Activated T-helper 17 cell treated with anti-CD3 and anti-CD28 coated beads, Interleukin-2, amount 50 U/mL, for 72 hours (primary cell): ENCODE measurements around the gene TMEM150C. TPM values are rescaled to one million over a fixed set of nuclear protein-coding genes. Genes with fewer than 3 reads are reported as not detected.

Experiments
- ATAC-seq: fragments of 150-1000 bp; cut with Tn5 transposase; replicated peaks from 2 replicates; pipeline ENCODE4 v1.10.0; 2021; ENCODE audit warnings: mild to moderate bottlenecking, moderate library complexity
- H3K27ac Mint-ChIP-seq: one replicate; pipeline ENCODE4 v1.8.0; 2022; ENCODE audit warnings: mixed read lengths
- H3K27me3 Mint-ChIP-seq: one replicate; pipeline ENCODE4 v1.8.0; 2022; ENCODE audit warnings: mixed read lengths
- H3K36me3 Mint-ChIP-seq: one replicate; pipeline ENCODE4 v1.8.0; 2022; ENCODE audit warnings: low read depth, mild to moderate bottlenecking, mixed read lengths
- H3K4me1 Mint-ChIP-seq: one replicate; pipeline ENCODE4 v1.8.0; 2022; ENCODE audit warnings: mixed read lengths
- H3K4me3 Mint-ChIP-seq: one replicate; pipeline ENCODE4 v1.8.0; 2022; ENCODE audit warnings: mild to moderate bottlenecking, mixed read lengths
- H3K9me3 Mint-ChIP-seq: one replicate; pipeline ENCODE4 v1.8.0; 2022; ENCODE audit warnings: mixed read lengths
- total RNA-seq, 2 donors: library from RNA; stranded (reverse); gene quantifications; one replicate each; pipeline ENCODE4 v1.2.3, GENCODE V29; 2022

Gene TMEM150C
- not detected for total RNA-seq

GRCh38 chr4:82561786-82562563 lies at the start of gene TMEM150C:
Gene TMEM150C, minus strand, starts transcription at chr4:82561988. Its CDS starts 57,331 bp downstream, at chr4:82504657.
- H3K36me3 Mint-ChIP-seq, result no peaks in the 10 kb centered on the region
- H3K27me3 Mint-ChIP-seq, result peaks cover 51% of the 10 kb centered on the region
- no peak for ATAC-seq
- H3K4me1 Mint-ChIP-seq, result peaks cover 10% of the 10 kb centered on the region
- H3K27ac Mint-ChIP-seq, result no peak within 1 kb of the TSS
- H3K4me3 Mint-ChIP-seq, result peak within 1 kb of the TSS; percentile 80
- no peaks in the 10 kb centered on the region for H3K9me3 Mint-ChIP-seq

DNA sequence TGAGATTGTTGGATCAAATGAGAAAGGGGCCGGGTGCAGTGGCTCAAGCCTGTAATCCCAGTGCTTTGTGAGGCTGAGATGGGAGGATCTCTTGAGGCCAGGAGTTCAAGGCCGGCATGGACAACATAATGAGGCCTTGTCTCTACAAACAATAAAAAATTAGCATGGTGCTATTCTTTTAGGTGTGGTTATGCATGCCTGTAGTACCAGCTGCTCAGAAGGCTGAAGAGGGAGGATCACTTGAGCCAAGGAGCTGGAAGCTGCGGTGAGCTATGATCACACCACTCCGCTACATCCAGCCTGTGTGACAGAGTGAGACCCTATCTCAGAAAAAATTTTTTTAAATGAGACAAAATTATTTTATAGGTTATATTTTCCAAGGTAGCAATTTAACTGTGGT lies 49.7 kb upstream of the TMEM150C start:
- H3K27ac Mint-ChIP-seq, result no peak overlapping the region
- no peak overlapping the region for H3K4me3 Mint-ChIP-seq
- H3K9me3 Mint-ChIP-seq, result no peaks in the 10 kb centered on the region
- H3K36me3 Mint-ChIP-seq, result no peaks in the 10 kb centered on the region
- no peaks in the 10 kb centered on the region for H3K27me3 Mint-ChIP-seq
- ATAC-seq, result no peak
- no peaks in the 10 kb centered on the region for H3K4me1 Mint-ChIP-seq

GRCh38 chr4:82610041-82610440 lies 48.3 kb upstream of the TMEM150C start:
- no peak overlapping the region for H3K27ac Mint-ChIP-seq
- H3K4me3 Mint-ChIP-seq, result no peak overlapping the region

GRCh38 chr4:82606622-82607021 lies 44.8 kb upstream of the TMEM150C start:
- H3K36me3 Mint-ChIP-seq, result no peaks in the 10 kb centered on the region
- no peak overlapping the region for H3K27ac Mint-ChIP-seq
- H3K27me3 Mint-ChIP-seq, result peaks cover 6% of the 10 kb centered on the region
- no peak overlapping the region for H3K4me3 Mint-ChIP-seq
- no peaks in the 10 kb centered on the region for H3K9me3 Mint-ChIP-seq
- H3K4me1 Mint-ChIP-seq, result no peaks in the 10 kb centered on the region
- no peak for ATAC-seq

More at GRCh38 chr4:82610041-82610440, 48.3 kb upstream of the TMEM150C start:
- H3K27me3 Mint-ChIP-seq, result no peaks in the 10 kb centered on the region
- no peak for ATAC-seq
- H3K9me3 Mint-ChIP-seq, result no peaks in the 10 kb centered on the region
- no peaks in the 10 kb centered on the region for H3K36me3 Mint-ChIP-seq
- H3K4me1 Mint-ChIP-seq, result no peaks in the 10 kb centered on the region

GRCh38 chr4:82604522-82604921 lies 42.7 kb upstream of the TMEM150C start:
- H3K27ac Mint-ChIP-seq, result no peak overlapping the region
- peaks cover 9% of the 10 kb centered on the region for H3K27me3 Mint-ChIP-seq
- no peak for ATAC-seq
- H3K4me1 Mint-ChIP-seq, result no peaks in the 10 kb centered on the region
- H3K9me3 Mint-ChIP-seq, result no peaks in the 10 kb centered on the region
- no peak overlapping the region for H3K4me3 Mint-ChIP-seq
- H3K36me3 Mint-ChIP-seq, result no peaks in the 10 kb centered on the region

DNA sequence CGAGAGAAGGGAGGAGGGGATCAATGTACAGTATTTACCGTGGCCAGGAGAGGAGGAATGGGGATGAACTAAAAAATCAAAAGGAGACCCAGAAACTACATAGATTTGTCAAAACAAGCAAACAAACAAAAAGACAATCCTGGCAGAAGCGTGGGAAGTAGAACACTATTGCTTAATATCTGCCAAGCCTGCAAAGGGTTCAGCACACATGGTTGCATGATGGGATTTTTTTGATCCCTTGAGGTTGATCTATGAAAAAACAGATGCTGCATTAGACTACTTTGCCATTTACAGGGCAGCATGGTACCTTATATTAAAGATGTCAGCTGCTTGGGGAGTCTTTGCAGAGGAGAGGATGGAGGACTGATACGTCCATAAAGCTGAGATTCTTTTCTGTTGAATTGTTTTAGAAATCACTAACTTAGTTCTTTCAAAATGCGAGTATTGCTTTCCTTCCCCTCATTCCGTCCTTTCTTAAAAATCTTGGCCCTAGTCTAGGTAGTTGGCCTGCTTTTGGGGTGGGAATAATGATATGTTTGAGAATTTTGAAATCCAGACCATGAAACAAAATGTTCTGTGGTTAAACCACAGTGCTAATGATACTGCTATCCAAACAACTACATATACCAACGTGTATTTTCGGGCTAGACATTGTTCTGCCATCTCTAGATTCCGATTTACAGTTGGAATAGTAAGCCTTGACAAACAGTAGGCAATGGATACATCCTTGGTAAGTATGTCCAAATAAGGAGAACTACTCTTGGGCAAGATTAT lies 39.6 kb upstream of the TMEM150C start:
- no peaks in the 10 kb centered on the region for H3K4me1 Mint-ChIP-seq
- no peaks in the 10 kb centered on the region for H3K36me3 Mint-ChIP-seq
- peaks cover 9% of the 10 kb centered on the region for H3K27me3 Mint-ChIP-seq
- no peak for ATAC-seq
- H3K27ac Mint-ChIP-seq, result no peak overlapping the region
- H3K4me3 Mint-ChIP-seq, result no peak overlapping the region
- no peaks in the 10 kb centered on the region for H3K9me3 Mint-ChIP-seq

DNA sequence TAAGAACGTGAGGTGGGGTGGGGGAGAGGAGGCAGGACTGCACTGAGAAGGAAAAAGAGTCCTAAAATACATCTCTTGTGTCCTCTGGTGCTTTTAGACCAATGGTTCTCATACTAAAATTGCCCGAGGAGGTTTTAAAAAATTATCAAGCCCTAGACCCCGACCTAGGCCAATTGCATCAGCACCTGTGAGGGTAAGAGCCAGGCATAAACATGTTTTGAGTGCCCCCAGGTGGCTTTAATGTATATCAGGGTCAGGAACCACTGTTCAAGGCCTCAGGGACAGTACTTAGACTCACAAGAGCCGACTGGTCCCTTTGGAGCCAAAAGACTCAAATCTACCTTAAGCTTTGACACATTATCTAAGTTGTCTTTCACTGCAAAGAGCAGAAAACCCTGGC lies 37.5 kb upstream of the TMEM150C start:
- ATAC-seq, result no peak
- H3K27ac Mint-ChIP-seq, result no peak overlapping the region
- H3K9me3 Mint-ChIP-seq, result no peaks in the 10 kb centered on the region
- H3K27me3 Mint-ChIP-seq, result peaks cover 13% of the 10 kb centered on the region
- no peaks in the 10 kb centered on the region for H3K36me3 Mint-ChIP-seq
- no peak overlapping the region for H3K4me3 Mint-ChIP-seq
- H3K4me1 Mint-ChIP-seq, result no peaks in the 10 kb centered on the region

DNA sequence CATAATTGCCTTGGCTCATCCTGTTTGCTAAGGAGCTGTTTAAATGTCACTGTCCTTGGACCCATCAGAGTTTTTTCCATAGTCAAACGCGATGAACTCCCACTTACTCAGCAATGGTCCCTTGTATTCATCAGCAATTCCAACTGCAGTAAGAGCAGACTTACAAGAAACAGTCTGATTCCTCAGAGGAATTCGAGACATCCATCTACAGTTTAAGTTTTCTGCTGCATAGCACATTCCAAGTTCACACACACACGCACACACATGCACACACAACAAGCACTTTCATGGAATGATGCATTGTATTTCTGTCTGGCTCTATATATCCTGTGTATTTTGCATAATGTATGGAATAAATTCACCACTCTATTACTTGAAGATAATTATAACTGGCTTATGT lies 32.7 kb upstream of the TMEM150C start:
- no peak overlapping the region for H3K4me3 Mint-ChIP-seq
- H3K27ac Mint-ChIP-seq, result no peak overlapping the region
- H3K27me3 Mint-ChIP-seq, result peaks cover 28% of the 10 kb centered on the region
- no peaks in the 10 kb centered on the region for H3K36me3 Mint-ChIP-seq
- no peaks in the 10 kb centered on the region for H3K9me3 Mint-ChIP-seq
- no peaks in the 10 kb centered on the region for H3K4me1 Mint-ChIP-seq
- no peak for ATAC-seq

- H3K27me3 Mint-ChIP-seq, result peaks cover 28% of the 10 kb centered on the region
- no peaks in the 10 kb centered on the region for H3K4me1 Mint-ChIP-seq
- no peak overlapping the region for H3K27ac Mint-ChIP-seq
- H3K36me3 Mint-ChIP-seq, result no peaks in the 10 kb centered on the region
- ATAC-seq, result no peak
- H3K4me3 Mint-ChIP-seq, result no peak overlapping the region
- H3K9me3 Mint-ChIP-seq, result no peaks in the 10 kb centered on the region
Observed at GRCh38 chr4:82593411-82593810, 31.6 kb upstream of the TMEM150C start.

DNA sequence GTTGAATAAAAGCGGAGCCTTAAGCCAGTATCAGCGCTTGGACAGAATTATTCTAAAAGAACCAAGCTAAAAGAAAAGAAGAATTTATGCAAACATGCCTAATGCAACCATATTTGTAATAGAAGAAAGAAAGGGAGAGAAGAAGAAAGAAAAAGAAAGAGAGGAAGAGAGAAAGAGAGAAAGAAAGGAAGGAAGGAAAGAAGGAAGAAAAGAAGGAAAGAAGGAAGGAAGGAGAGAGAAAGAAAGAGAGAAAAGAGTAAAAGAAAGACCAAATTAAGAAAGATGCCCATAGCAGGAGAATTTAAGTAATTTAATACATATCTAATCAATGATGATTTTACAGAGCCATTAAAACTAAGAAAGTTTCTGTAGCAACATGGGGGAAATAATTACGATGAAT lies 30.9 kb upstream of the TMEM150C start:
- peaks cover 28% of the 10 kb centered on the region for H3K27me3 Mint-ChIP-seq
- no peaks in the 10 kb centered on the region for H3K4me1 Mint-ChIP-seq
- H3K27ac Mint-ChIP-seq, result no peak overlapping the region
- ATAC-seq, result no peak
- no peak overlapping the region for H3K4me3 Mint-ChIP-seq
- no peaks in the 10 kb centered on the region for H3K36me3 Mint-ChIP-seq
- no peaks in the 10 kb centered on the region for H3K9me3 Mint-ChIP-seq

DNA sequence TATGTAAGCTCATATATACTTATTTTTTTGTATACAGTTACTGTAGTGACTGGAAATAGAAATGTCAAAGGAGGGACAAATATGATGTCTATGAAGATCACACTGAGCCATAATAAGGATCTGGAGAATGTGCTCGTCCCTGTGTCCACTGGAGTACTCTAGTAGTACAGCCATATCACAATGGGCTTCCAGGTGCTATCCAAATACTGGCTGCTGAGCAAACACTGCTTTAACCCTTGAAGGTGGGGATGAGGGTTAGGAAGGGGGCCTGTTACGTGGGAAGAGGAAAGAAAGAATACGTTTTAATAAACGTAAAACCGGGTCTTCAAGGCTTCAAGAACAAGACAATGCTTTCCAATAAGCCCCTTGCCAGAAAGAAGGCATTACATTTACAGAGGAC lies 29.8 kb upstream of the TMEM150C start:
- no peak for ATAC-seq
- no peaks in the 10 kb centered on the region for H3K36me3 Mint-ChIP-seq

GRCh38 chr4:82589756-82590155 lies 28.0 kb upstream of the TMEM150C start:
- Mint-ChIP-seq H3K27me3 (peaks cover 24% of the 10 kb centered on the region), H3K36me3 (no peaks in the 10 kb centered on the region), H3K9me3 (no peaks in the 10 kb centered on the region), H3K27ac (no peak overlapping the region), H3K4me3 (no peak overlapping the region), H3K4me1 (no peaks in the 10 kb centered on the region)
- no peak for ATAC-seq

More for the DNA sequence above, 29.8 kb upstream of the TMEM150C start:
- Mint-ChIP-seq H3K4me1 (no peaks in the 10 kb centered on the region), H3K4me3 (no peak overlapping the region), H3K27ac (no peak overlapping the region), H3K27me3 (peaks cover 28% of the 10 kb centered on the region), H3K9me3 (no peaks in the 10 kb centered on the region)

DNA sequence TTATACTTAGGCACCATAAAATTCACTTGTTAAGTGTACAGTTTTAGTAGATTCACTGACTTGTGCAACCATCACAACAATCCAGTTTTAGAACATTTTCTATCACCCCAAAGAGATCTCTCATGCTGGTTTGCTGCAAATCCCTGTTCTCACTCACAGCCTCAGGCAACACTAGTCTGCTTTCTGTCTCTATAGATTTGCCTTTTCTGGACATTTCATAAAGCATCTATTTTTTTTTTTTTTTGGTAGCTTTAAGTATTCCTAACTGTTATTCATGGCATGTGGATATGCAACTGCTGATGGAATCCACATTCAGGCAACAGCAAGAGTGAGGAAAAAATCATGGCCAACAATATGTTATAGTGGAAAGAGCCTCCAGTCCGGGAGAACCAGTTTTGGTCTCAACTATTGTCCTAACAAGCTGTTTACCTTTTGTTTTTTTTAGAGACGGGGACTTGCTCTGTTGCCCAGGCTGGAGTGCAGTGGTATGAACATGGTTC lies 27.0 kb upstream of the TMEM150C start:
- Mint-ChIP-seq H3K36me3 (no peaks in the 10 kb centered on the region), H3K9me3 (no peaks in the 10 kb centered on the region), H3K27me3 (peaks cover 22% of the 10 kb centered on the region)

DNA sequence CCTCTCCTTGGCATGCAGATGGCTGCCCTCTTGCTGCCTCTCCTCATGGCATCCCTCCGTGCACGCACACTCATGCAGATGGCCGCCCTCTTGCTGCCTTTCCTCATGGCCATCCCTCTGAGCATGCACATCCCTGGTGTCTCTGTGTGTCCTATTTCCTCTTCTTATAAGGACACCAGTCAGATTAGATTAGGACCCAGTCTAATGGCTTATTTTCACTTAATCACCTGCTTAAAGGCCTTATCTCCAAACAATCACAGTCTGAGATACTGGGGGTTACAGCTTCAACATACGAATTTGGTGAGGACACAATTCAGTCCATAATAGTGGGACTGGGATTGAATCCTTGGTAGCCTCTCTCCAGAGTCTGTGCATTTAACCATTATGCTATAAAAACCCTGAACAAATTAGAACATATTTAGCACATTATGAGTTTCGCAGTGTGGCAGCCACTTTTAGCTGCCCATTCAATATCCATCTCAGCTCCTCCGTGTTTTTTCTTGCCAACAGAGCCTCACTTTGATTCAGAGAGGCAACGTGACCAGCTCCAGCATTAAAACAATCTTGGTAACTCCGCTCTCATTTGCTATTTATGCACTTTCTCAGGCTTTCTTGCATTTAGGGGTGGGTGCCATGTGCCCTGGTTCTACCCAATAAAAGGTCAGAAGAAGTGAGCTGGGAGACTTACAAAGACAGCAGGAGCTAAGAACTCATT lies 26.2 kb upstream of the TMEM150C start:
- H3K4me1 Mint-ChIP-seq, result no peaks in the 10 kb centered on the region
- H3K27ac Mint-ChIP-seq, result no peak overlapping the region

More for the DNA sequence above, 27.0 kb upstream of the TMEM150C start:
- Mint-ChIP-seq H3K4me3 (no peak overlapping the region), H3K4me1 (no peaks in the 10 kb centered on the region), H3K27ac (no peak overlapping the region)
- no peak for ATAC-seq

More for the DNA sequence above, 26.2 kb upstream of the TMEM150C start:
- H3K27me3 Mint-ChIP-seq, result peaks cover 18% of the 10 kb centered on the region
- H3K36me3 Mint-ChIP-seq, result no peaks in the 10 kb centered on the region
- no peak for ATAC-seq
- H3K9me3 Mint-ChIP-seq, result no peaks in the 10 kb centered on the region
- no peak overlapping the region for H3K4me3 Mint-ChIP-seq
